Measurements from ENCODE around the gene TAX1BP3.

Gene TAX1BP3

GRCh38 chr17:3621146-3621720 lies 47.1 kb downstream of the TAX1BP3 start:
- no peak for DNase-seq

DNA sequence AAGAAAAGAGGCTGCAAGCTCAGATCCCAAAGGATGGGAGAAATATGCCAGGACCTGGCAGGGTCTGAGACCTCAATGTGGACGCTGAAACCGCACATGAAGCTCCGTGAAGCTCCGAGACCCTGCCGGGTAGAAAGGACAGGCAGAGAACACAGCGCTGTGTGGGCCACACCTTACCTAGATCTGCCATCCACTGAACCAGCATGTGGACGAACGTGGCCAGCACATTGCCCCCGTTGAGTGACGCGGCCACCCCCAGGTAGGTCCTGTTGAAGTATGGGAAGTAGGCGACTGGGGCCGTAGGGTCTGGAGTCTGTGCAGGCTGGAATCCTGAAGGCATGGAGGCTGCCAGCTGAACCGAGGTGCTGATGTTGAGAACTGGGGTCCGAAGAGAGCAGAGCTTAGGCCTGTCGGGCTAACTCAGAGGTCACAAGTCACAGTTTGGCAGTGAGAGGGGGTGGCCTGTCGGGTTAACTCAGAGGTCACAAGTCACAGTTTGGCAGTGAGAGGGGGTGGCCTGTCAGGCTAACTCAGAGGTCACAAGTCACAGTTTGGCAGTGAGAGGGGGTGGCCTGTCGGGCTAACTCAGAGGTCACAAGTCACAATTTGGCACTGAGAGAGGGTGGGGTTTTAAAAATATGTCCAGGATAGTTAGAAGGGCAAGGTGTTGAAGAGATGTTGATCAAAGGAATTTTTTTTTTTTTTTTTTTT lies 53.1 kb downstream of the TAX1BP3 start:
- DNase-seq: no peak

GRCh38 chr17:3613124-3613523 lies 55.3 kb downstream of the TAX1BP3 start:
- no peak for DNase-seq

Measured in NCI-H524 treated with DMSO at 0.1 percent for 48 hours (cell line).